ENCODE data around the gene TGFBR3. TPM values are rescaled to one million over a fixed set of nuclear protein-coding genes. Genes with fewer than 3 reads are reported as not detected.

The TGFBR3 gene
- total and polyA plus RNA-seq, 8 donors, result 6.0 to 34.8 (median 21.4) TPM

- no peak overlapping the region for H3K27ac ChIP-seq
Measured at GRCh38 chr1:91683598-91683951, 202.4 kb downstream of the TGFBR3 start.

GRCh38 chr1:91682882-91683597 lies 202.9 kb downstream of the TGFBR3 start:
- 76 to 89% methylated on average over 3 of the region's 3 CpGs for WGBS, 2 donors
- no peaks in the 10 kb centered on the region for H3K36me3 ChIP-seq
- no peaks in the 10 kb centered on the region for H3K27me3 ChIP-seq
- no peak for FAIRE-seq
- no peaks in the 10 kb centered on the region for H3K9me3 ChIP-seq
- no peak overlapping the region for H3K4me3 ChIP-seq
- no peaks in the 10 kb centered on the region for H3K4me1 ChIP-seq
- no peak overlapping the region for H3K27ac ChIP-seq
- no peak for TF ChIP-seq CTCF (IDR thresholded peaks at IDR 0.05)
- ATAC-seq, result no peak
- DNase-seq, result no peak
- intact Hi-C loops (cut with DNase I), result no loop called here

More at GRCh38 chr1:91683598-91683951, 202.4 kb downstream of the TGFBR3 start:
- H3K4me3 ChIP-seq, result no peak overlapping the region
- no peaks in the 10 kb centered on the region for H3K9me3 ChIP-seq
- H3K27me3 ChIP-seq, result no peaks in the 10 kb centered on the region
- DNase-seq (peak in 1 of 6 donors; percentile 30), ATAC-seq (peak in 1 of 4 donors; percentile 43), FAIRE-seq (no peak)
- intact Hi-C loops (cut with DNase I), result no loop called here
- TF ChIP-seq CTCF (IDR thresholded peaks at IDR 0.05), result no peak
- 88 to 92% methylated on average over 10 of the region's 10 CpGs for WGBS, 2 donors
- no peaks in the 10 kb centered on the region for H3K36me3 ChIP-seq
- no peaks in the 10 kb centered on the region for H3K4me1 ChIP-seq

GRCh38 chr1:91680556-91681155 lies 205.3 kb downstream of the TGFBR3 start:
- Histone ChIP-seq H3K9me3 (no peaks in the 10 kb centered on the region), H3K27me3 (no peaks in the 10 kb centered on the region), H3K4me1 (no peaks in the 10 kb centered on the region), H3K36me3 (no peaks in the 10 kb centered on the region), H3K4me3 (no peak overlapping the region), H3K27ac (no peak overlapping the region)
- no peak for TF ChIP-seq CTCF (IDR thresholded peaks at IDR 0.05)
- ATAC-seq (no peak), DNase-seq (no peak), FAIRE-seq (no peak)
- intact Hi-C loops (cut with DNase I), result no loop called here
- 92 to 97% methylated on average over 4 of the region's 4 CpGs for WGBS, 2 donors

- 96 to 99% methylated on average over 4 of the region's 4 CpGs for WGBS, 2 donors
- FAIRE-seq, result no peak
- Histone ChIP-seq H3K27ac (no peak overlapping the region), H3K4me1 (no peaks in the 10 kb centered on the region), H3K4me3 (no peak overlapping the region), H3K36me3 (no peaks in the 10 kb centered on the region), H3K27me3 (no peaks in the 10 kb centered on the region), H3K9me3 (no peaks in the 10 kb centered on the region)
- no peak for ATAC-seq
- intact Hi-C loops (cut with DNase I), result no loop called here
- DNase-seq, result no peak
- TF ChIP-seq CTCF (IDR thresholded peaks at IDR 0.05), result no peak
Measured at GRCh38 chr1:91679446-91679845, 206.5 kb downstream of the TGFBR3 start.

- WGBS, 2 donors, result 82 to 86% methylated on average over 2 of the region's 2 CpGs
- Histone ChIP-seq H3K4me3 (no peak overlapping the region), H3K36me3 (no peaks in the 10 kb centered on the region), H3K27ac (no peak overlapping the region), H3K4me1 (no peaks in the 10 kb centered on the region), H3K9me3 (no peaks in the 10 kb centered on the region), H3K27me3 (no peaks in the 10 kb centered on the region)
- ATAC-seq (no peak), FAIRE-seq (no peak), DNase-seq (no peak)
- TF ChIP-seq CTCF (IDR thresholded peaks at IDR 0.05), result no peak
- intact Hi-C loops (cut with DNase I), result no loop called here
Measured at GRCh38 chr1:91676030-91676429, 209.9 kb downstream of the TGFBR3 start.

Measured in pancreas (tissue), 10 donors.